GM18873 (cell line): Measurements from ENCODE around the gene PLPPR2.
"Not testable (repeated sequence)": the region's sequence is repeated elsewhere in the genome, so short reads cannot be mapped to it uniquely, and the experiment has no call there.

Experiments used
- ATAC-seq: cut with Tn5 transposase; IDR thresholded peaks from one replicate; pipeline ENCODE4 v1.9.1; 2021; ENCODE audit warnings: mild to moderate bottlenecking, moderate library complexity, moderate number of reproducible peaks; ENCODE audit not compliant: unreplicated experiment, low FRiP score

The PLPPR2 gene

GRCh38 chr19:11339254-11340098, 15.8 kb upstream of the PLPPR2 start, which contains the start of gene RAB3D:
TSS of gene RAB3D (minus strand) at chr19:11339657. CDS start at chr19:11337399, 2,258 bp downstream.
- ATAC-seq, result no peak

- not testable (repeated sequence) for ATAC-seq
These were observed 15.1 kb upstream of the PLPPR2 start for GRCh38 chr19:11340099-11340467.

- ATAC-seq, result no peak
These were observed 12.8 kb upstream of the PLPPR2 start for GRCh38 chr19:11342429-11342828.

GRCh38 chr19:11345122-11345803, 10.0 kb upstream of the PLPPR2 start:
- ATAC-seq, result no peak

GRCh38 chr19:11346104-11346940, 8.9 kb upstream of the PLPPR2 start, which contains the start of the genes CCDC159 and TMEM205:
TSS of gene CCDC159 (plus strand) at chr19:11346519. CDS start at chr19:11346607, 88 bp downstream.
TSS of gene TMEM205 (minus strand) at chr19:11346268. CDS start at chr19:11345619, 649 bp downstream.
- peak; percentile 87 for ATAC-seq

GRCh38 chr19:11347546-11348039, 7.6 kb upstream of the PLPPR2 start:
- ATAC-seq, result no peak

GRCh38 chr19:11349171-11349570, 6.1 kb upstream of the PLPPR2 start:
- ATAC-seq, result no peak

- not testable (repeated sequence) for ATAC-seq
These were observed 1.1 kb upstream of the PLPPR2 start for GRCh38 chr19:11354102-11354501.

- ATAC-seq, result no peak
These were observed 804 bp downstream of the PLPPR2 start for GRCh38 chr19:11356074-11356397.

GRCh38 chr19:11356676-11357550, 1.7 kb downstream of the PLPPR2 start:
- no peak for ATAC-seq

GRCh38 chr19:11359421-11359820, 4.2 kb downstream of the PLPPR2 start:
- no peak for ATAC-seq

GRCh38 chr19:11361037-11361770, 6.0 kb downstream of the PLPPR2 start:
- ATAC-seq, result no peak

GRCh38 chr19:11361771-11362731, 6.8 kb downstream of the PLPPR2 start:
- no peak for ATAC-seq

- no peak for ATAC-seq
These were observed 8.6 kb downstream of the PLPPR2 start for GRCh38 chr19:11363881-11364280.

- ATAC-seq, result no peak
These were observed 9.2 kb downstream of the PLPPR2 start for GRCh38 chr19:11364296-11364904.

GRCh38 chr19:11364935-11365334, 9.7 kb downstream of the PLPPR2 start:
- no peak for ATAC-seq

GRCh38 chr19:11365557-11366117, 10.4 kb downstream of the PLPPR2 start:
- ATAC-seq, result no peak
